GM19467 (cell line): ENCODE results near the gene MCOLN2.
"Not testable (repeated sequence)": the region's sequence is repeated elsewhere in the genome, so short reads cannot be mapped to it uniquely, and the experiment has no call there.

Source experiments
- ATAC-seq: cut with Tn5 transposase; IDR thresholded peaks from one replicate; pipeline ENCODE4 v1.9.1; 2021; ENCODE audit warnings: mild to moderate bottlenecking, moderate library complexity; ENCODE audit not compliant: unreplicated experiment

The MCOLN2 gene

GRCh38 chr1:84944767-84945486, 52.0 kb downstream of the MCOLN2 start:
- peak; percentile 89 for ATAC-seq

- no peak for ATAC-seq
Observed at GRCh38 chr1:84941843-84942242, 55.1 kb downstream of the MCOLN2 start.

GRCh38 chr1:84940481-84940880, 56.4 kb downstream of the MCOLN2 start:
- no peak for ATAC-seq

- no peak for ATAC-seq
Observed at GRCh38 chr1:84939761-84940160, 57.2 kb downstream of the MCOLN2 start.

- no peak for ATAC-seq
Observed at GRCh38 chr1:84939151-84939550, 57.8 kb downstream of the MCOLN2 start.

- no peak for ATAC-seq
Observed at GRCh38 chr1:84936116-84936810, 60.6 kb downstream of the MCOLN2 start.

GRCh38 chr1:84933011-84933611, 63.8 kb downstream of the MCOLN2 start:
- ATAC-seq: no peak

GRCh38 chr1:84930831-84931230, 66.1 kb downstream of the MCOLN2 start:
- no peak for ATAC-seq

GRCh38 chr1:84930329-84930728, 66.6 kb downstream of the MCOLN2 start:
- no peak for ATAC-seq

- no peak for ATAC-seq
Observed at GRCh38 chr1:84929581-84929980, 67.3 kb downstream of the MCOLN2 start.

GRCh38 chr1:84928979-84929378, 67.9 kb downstream of the MCOLN2 start:
- ATAC-seq: no peak

GRCh38 chr1:84923317-84923716, 73.6 kb downstream of the MCOLN2 start:
- no peak for ATAC-seq

- no peak for ATAC-seq
Observed at GRCh38 chr1:84920159-84920558, 76.8 kb downstream of the MCOLN2 start.

GRCh38 chr1:84919461-84919970, 77.4 kb downstream of the MCOLN2 start:
- no peak for ATAC-seq

GRCh38 chr1:84918726-84919336, 78.1 kb downstream of the MCOLN2 start:
- no peak for ATAC-seq

- ATAC-seq: no peak
Observed at GRCh38 chr1:84916897-84917296, 80.0 kb downstream of the MCOLN2 start.

GRCh38 chr1:84913555-84913892, 83.4 kb downstream of the MCOLN2 start:
- no peak for ATAC-seq

- ATAC-seq: no peak
Observed at GRCh38 chr1:84912726-84913554, 84.0 kb downstream of the MCOLN2 start.

GRCh38 chr1:84908746-84909464, 88.0 kb downstream of the MCOLN2 start:
- ATAC-seq: not testable (repeated sequence)
